Measurements from ENCODE around the gene ADARB1. TPM values are rescaled to one million over a fixed set of nuclear protein-coding genes. Genes with fewer than 3 reads are reported as not detected.

The ADARB1 gene
- total and polyA plus RNA-seq, 9 of the 15 experiments (the other 6 are each of a cell fraction or from before 2014, with no cell fraction given), result 6.7 to 16.0 (median 8.3) TPM

DNA sequence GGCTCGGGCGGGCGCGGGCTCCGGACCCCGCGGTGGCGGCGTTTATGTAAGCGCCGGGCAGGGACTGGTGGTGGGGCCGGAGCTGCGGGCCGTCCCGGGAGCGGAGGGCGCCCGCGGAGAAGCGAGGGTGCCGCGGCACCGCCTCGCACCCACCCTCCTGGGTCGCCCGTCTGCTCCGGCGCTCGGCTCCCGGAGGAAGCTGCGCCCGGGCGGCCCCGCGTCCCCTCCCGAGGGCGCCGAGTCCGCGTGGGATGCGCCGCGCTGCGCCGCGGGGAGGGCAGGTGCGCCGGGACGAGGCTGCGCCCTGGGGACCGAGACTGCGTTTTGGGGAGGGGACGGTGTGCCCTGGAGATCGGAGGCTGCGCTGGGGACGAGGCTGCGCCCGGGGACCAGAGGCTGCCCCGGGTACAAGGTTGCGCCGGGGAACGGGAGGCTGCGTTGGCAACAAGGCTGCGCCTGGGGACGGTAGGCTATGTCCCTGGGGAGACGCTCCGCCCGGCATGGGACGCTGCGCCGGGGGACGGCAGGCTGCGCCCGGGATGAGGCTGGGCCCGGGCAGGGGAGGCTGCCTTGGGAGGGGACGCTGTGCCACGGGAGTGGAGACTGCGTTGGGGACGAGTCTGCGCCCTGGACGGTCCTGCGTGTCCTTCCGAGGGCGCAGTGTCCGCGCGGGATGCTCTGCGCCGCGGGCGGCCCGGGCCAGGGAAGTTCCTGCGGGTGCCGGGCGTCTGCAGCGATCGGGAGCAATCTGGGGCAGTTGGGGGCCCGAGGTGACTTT, 627 bp downstream of the ADARB1 start (continued):
- TF ChIP-seq PHB (CRISPR knock-in tag; IDR thresholded peaks at IDR 0.05), result no peak
- peak; percentile 40; the same call in 1 of the 2 replicates for TF ChIP-seq CBX1 (IDR thresholded peaks at IDR 0.05; ENCODE audit: low read depth)
- no peak for TF ChIP-seq ZNF75A (CRISPR knock-in tag; IDR thresholded peaks at IDR 0.05)
- TF ChIP-seq CBX8 (IDR thresholded peaks at IDR 0.05; ENCODE audit: borderline replicate concordance, extremely low read depth, low read depth, low read length, poor library complexity, severe bottlenecking), result no peak
- no peak for TF ChIP-seq NFXL1 (CRISPR knock-in tag; IDR thresholded peaks at IDR 0.05)
- no peak; the same call in 1 of the 2 replicates for TF ChIP-seq STAT5A (IDR thresholded peaks at IDR 0.05; ENCODE audit: borderline replicate concordance, low read length)
- TF ChIP-seq ETV6 (IDR thresholded peaks at IDR 0.05; ENCODE audit: borderline replicate concordance in 1 of 2, low read depth in 2 of 2, low read length in 1 of 2), result no peak
- TF ChIP-seq ETV6 (CRISPR knock-in tag; IDR thresholded peaks at IDR 0.05; ENCODE audit: borderline replicate concordance), result 0 out of 2 replicates have a peak, but pooled peaks have one; percentile 36
- peak; percentile 87; the same call in 1 of the 2 replicates for TF ChIP-seq RUNX1 (IDR thresholded peaks at IDR 0.05; ENCODE audit: low read depth)
- TF ChIP-seq COPS2 (conservative IDR thresholded peaks at IDR 0.05), result no peak
- TF ChIP-seq, protein P1, sequence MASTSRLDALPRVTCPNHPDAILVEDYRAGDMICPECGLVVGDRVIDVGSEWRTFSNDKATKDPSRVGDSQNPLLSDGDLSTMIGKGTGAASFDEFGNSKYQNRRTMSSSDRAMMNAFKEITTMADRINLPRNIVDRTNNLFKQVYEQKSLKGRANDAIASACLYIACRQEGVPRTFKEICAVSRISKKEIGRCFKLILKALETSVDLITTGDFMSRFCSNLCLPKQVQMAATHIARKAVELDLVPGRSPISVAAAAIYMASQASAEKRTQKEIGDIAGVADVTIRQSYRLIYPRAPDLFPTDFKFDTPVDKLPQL (IDR thresholded peaks at IDR 0.05; ENCODE audit: extremely low read depth, insufficient read length), result no peak
- no peak for TF ChIP-seq ASH1L (IDR thresholded peaks at IDR 0.05; ENCODE audit: borderline replicate concordance, low read depth, partially characterized antibody)
- TF ChIP-seq SLC30A9 (CRISPR knock-in tag; IDR thresholded peaks at IDR 0.05), result no peak
- TF ChIP-seq DNMT1 (IDR thresholded peaks at IDR 0.05), result no peak
- no peak for TF ChIP-seq ZKSCAN3 (CRISPR knock-in tag; IDR thresholded peaks at IDR 0.05)
- TF ChIP-seq, protein P2, sequence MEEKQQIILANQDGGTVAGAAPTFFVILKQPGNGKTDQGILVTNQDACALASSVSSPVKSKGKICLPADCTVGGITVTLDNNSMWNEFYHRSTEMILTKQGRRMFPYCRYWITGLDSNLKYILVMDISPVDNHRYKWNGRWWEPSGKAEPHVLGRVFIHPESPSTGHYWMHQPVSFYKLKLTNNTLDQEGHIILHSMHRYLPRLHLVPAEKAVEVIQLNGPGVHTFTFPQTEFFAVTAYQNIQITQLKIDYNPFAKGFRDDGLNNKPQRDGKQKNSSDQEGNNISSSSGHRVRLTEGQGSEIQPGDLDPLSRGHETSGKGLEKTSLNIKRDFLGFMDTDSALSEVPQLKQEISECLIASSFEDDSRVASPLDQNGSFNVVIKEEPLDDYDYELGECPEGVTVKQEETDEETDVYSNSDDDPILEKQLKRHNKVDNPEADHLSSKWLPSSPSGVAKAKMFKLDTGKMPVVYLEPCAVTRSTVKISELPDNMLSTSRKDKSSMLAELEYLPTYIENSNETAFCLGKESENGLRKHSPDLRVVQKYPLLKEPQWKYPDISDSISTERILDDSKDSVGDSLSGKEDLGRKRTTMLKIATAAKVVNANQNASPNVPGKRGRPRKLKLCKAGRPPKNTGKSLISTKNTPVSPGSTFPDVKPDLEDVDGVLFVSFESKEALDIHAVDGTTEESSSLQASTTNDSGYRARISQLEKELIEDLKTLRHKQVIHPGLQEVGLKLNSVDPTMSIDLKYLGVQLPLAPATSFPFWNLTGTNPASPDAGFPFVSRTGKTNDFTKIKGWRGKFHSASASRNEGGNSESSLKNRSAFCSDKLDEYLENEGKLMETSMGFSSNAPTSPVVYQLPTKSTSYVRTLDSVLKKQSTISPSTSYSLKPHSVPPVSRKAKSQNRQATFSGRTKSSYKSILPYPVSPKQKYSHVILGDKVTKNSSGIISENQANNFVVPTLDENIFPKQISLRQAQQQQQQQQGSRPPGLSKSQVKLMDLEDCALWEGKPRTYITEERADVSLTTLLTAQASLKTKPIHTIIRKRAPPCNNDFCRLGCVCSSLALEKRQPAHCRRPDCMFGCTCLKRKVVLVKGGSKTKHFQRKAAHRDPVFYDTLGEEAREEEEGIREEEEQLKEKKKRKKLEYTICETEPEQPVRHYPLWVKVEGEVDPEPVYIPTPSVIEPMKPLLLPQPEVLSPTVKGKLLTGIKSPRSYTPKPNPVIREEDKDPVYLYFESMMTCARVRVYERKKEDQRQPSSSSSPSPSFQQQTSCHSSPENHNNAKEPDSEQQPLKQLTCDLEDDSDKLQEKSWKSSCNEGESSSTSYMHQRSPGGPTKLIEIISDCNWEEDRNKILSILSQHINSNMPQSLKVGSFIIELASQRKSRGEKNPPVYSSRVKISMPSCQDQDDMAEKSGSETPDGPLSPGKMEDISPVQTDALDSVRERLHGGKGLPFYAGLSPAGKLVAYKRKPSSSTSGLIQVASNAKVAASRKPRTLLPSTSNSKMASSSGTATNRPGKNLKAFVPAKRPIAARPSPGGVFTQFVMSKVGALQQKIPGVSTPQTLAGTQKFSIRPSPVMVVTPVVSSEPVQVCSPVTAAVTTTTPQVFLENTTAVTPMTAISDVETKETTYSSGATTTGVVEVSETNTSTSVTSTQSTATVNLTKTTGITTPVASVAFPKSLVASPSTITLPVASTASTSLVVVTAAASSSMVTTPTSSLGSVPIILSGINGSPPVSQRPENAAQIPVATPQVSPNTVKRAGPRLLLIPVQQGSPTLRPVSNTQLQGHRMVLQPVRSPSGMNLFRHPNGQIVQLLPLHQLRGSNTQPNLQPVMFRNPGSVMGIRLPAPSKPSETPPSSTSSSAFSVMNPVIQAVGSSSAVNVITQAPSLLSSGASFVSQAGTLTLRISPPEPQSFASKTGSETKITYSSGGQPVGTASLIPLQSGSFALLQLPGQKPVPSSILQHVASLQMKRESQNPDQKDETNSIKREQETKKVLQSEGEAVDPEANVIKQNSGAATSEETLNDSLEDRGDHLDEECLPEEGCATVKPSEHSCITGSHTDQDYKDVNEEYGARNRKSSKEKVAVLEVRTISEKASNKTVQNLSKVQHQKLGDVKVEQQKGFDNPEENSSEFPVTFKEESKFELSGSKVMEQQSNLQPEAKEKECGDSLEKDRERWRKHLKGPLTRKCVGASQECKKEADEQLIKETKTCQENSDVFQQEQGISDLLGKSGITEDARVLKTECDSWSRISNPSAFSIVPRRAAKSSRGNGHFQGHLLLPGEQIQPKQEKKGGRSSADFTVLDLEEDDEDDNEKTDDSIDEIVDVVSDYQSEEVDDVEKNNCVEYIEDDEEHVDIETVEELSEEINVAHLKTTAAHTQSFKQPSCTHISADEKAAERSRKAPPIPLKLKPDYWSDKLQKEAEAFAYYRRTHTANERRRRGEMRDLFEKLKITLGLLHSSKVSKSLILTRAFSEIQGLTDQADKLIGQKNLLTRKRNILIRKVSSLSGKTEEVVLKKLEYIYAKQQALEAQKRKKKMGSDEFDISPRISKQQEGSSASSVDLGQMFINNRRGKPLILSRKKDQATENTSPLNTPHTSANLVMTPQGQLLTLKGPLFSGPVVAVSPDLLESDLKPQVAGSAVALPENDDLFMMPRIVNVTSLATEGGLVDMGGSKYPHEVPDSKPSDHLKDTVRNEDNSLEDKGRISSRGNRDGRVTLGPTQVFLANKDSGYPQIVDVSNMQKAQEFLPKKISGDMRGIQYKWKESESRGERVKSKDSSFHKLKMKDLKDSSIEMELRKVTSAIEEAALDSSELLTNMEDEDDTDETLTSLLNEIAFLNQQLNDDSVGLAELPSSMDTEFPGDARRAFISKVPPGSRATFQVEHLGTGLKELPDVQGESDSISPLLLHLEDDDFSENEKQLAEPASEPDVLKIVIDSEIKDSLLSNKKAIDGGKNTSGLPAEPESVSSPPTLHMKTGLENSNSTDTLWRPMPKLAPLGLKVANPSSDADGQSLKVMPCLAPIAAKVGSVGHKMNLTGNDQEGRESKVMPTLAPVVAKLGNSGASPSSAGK (IDR thresholded peaks at IDR 0.05), result 0 out of 2 replicates have a peak, but pooled peaks have one; percentile 17
- no peak for TF ChIP-seq PURB (CRISPR knock-in tag; IDR thresholded peaks at IDR 0.05; ENCODE audit: low read depth)

All from K562 (cell line).